OCI-LY7 (cell line): ENCODE measurements around the gene DNM3. TPM values are rescaled to one million over a fixed set of nuclear protein-coding genes. Genes with fewer than 3 reads are reported as not detected.

Experiments
- BruUV-seq: library from RNA; stranded (reverse); fragments of 400-500 nt; replicated peaks from 2 replicates; lab custom pipeline; 2021; lab: Mats Ljungman, UMichigan
- CTCF ChIA-PET: fragments of 300-600 bp; sonication (Branson Sonifier 250); formaldehyde crosslinking; loops from one replicate; lab custom pipeline; 2022; ENCODE audit warnings: antibody characterized with exemption; ENCODE audit not compliant: unreplicated experiment; lab: Charles Lee
- POLR2A ChIA-PET: fragments of 300-600 bp; sonication (Branson Sonifier 250); formaldehyde crosslinking; loops from one replicate; lab custom pipeline; 2022; ENCODE audit warnings: antibody characterized with exemption; lab: Charles Lee
- DNase-seq: peaks from one replicate; pipeline ENCODE4 v3.0.0-alpha.2; 2015; ENCODE audit warnings: low spot score
- H2AFZ ChIP-seq: fragments of 200-600 bp; sonication (generic), shearing (Covaris generic); 2 replicates; pipeline ENCODE4 v1.6.1; 2014; ENCODE audit warnings: mild to moderate bottlenecking, antibody characterized with exemption, low read length, moderate library complexity
- H3K27ac ChIP-seq: fragments of 200-600 bp; sonication (generic); 2 replicates; pipeline ENCODE4 v1.5.1; 2014; ENCODE audit warnings: mixed run types, low read depth, mild to moderate bottlenecking, moderate library complexity, low read length, inconsistent platforms; ENCODE audit not compliant: poor library complexity, severe bottlenecking
- H3K36me3 ChIP-seq: fragments of 200-600 bp; sonication (generic); 2 replicates; pipeline ENCODE4 v1.6.1; 2014; ENCODE audit warnings: mild to moderate bottlenecking, antibody characterized with exemption, low read length, moderate library complexity, mixed read lengths; ENCODE audit not compliant: insufficient read depth
- H3K4me1 ChIP-seq: fragments of 200-600 bp; sonication (generic); 2 replicates; pipeline ENCODE4 v1.5.1; 2014; ENCODE audit warnings: mild to moderate bottlenecking, low read length; ENCODE audit not compliant: insufficient read depth, poor library complexity, severe bottlenecking
- H3K4me2 ChIP-seq: fragments of 200-600 bp; sonication (generic); 2 replicates; pipeline ENCODE4 v1.6.1; 2014; ENCODE audit warnings: mild to moderate bottlenecking, low read length
- H3K4me3 ChIP-seq: fragments of 200-600 bp; sonication (generic); 2 replicates; pipeline ENCODE4 v1.5.1; 2014; ENCODE audit warnings: mild to moderate bottlenecking, low read depth, low read length; ENCODE audit not compliant: poor library complexity, severe bottlenecking
- H3K79me2 ChIP-seq: fragments of 200-600 bp; sonication (generic); 2 replicates; pipeline ENCODE4 v1.6.1; 2016; ENCODE audit warnings: low read depth, mild to moderate bottlenecking, low read length, moderate library complexity, mixed read lengths; ENCODE audit not compliant: insufficient read depth
- H3K9me2 ChIP-seq: fragments of 200-600 bp; sonication (generic); 2 replicates; pipeline ENCODE4 v1.6.1; 2016; ENCODE audit warnings: mild to moderate bottlenecking, low read length, mixed read lengths; ENCODE audit not compliant: insufficient read depth
- H3K9me3 ChIP-seq: fragments of 200-600 bp; sonication (generic); 2 replicates; pipeline ENCODE4 v1.6.1; 2014; ENCODE audit warnings: mild to moderate bottlenecking, mixed run types, low read length, mixed read lengths
- H4K20me1 ChIP-seq: fragments of 200-600 bp; sonication (generic); 2 replicates; pipeline ENCODE4 v1.6.1; 2014; ENCODE audit warnings: mild to moderate bottlenecking, antibody characterized with exemption, low read length, moderate library complexity, mixed read lengths; ENCODE audit not compliant: insufficient read depth
- CTCF ChIP-seq: fragments of 200-600 bp; sonication (generic); conservative IDR thresholded peaks from 2 replicates; pipeline ENCODE4 v1.5.1; 2014; ENCODE audit warnings: mild to moderate bottlenecking, antibody characterized with exemption, low read length, moderate library complexity, mixed read lengths
- EZH2phosphoT487 ChIP-seq: fragments of 200-600 bp; sonication (generic); IDR thresholded peaks from 2 replicates; pipeline ENCODE4 v1.6.1; 2018; ENCODE audit warnings: low read depth, borderline replicate concordance, mild to moderate bottlenecking, mixed run types, antibody characterized with exemption, low read length, moderate library complexity, mixed read lengths
- intact Hi-C: fragments of 100-400 bp; cut with micrococcal nuclease; formaldehyde crosslinking; loops from one replicate; pipeline ENCODE4 v1.10.0; 2022; ENCODE audit not compliant: unreplicated experiment
- total RNA-seq, 2 experiments: library from RNA; depleted of rRNA in 1 of 2; stranded (reverse); fragments of >200 nt in 1 of 2; shearing (Covaris generic) in 1 of 2; gene quantifications; 2 replicates each; pipeline ENCODE4 v1.2.3, GENCODE V29; 2014 to 2022

The DNM3 gene
- total RNA-seq, 2 experiments from 2014 or later = 0.47 to 0.61 TPM

DNA sequence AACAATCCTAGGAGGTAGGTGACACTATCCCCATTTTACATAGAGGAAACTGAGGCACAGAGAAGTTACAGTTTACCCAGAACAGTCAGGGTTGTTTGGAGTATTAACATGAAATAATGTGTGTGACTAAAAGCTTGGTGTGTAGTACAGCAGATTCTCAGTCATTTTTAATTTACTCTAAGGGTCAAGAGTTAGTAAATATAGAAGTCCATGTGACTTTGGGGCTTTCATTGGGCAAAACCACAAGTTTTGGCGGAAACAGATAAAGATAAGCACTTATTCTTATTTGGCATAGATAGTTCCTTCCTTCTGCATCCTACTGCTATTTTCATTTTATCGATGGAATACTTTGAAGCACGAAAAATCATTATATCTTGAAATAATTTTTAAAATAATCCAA lies 128.5 kb downstream of the DNM3 start:
- Histone ChIP-seq H3K9me2 (no peaks in the 10 kb centered on the region), H2AFZ (no peak overlapping the region), H4K20me1 (no peaks in the 10 kb centered on the region), H3K79me2 (no peaks in the 10 kb centered on the region), H3K36me3 (no peaks in the 10 kb centered on the region), H3K4me1 (no peaks in the 10 kb centered on the region), H3K4me3 (no peak overlapping the region), H3K27ac (no peak overlapping the region), H3K4me2 (no peak overlapping the region), H3K9me3 (no peaks in the 10 kb centered on the region)
- BruUV-seq = no TSS peak
- ChIA-PET POLR2A (interaction anchor here (0.6 kb wide), 1 partner anchor 22 kb away, joined by 4 read pairs; no protein-coding TSS in a partner anchor), CTCF (interaction anchor here (0.6 kb wide), 1 partner anchor 73 kb away, joined by 3 read pairs; no protein-coding TSS in a partner anchor)
- intact Hi-C loops = no loop called here
- TF ChIP-seq CTCF (no peak), EZH2phosphoT487 (no peak)
- no peak for DNase-seq

DNA sequence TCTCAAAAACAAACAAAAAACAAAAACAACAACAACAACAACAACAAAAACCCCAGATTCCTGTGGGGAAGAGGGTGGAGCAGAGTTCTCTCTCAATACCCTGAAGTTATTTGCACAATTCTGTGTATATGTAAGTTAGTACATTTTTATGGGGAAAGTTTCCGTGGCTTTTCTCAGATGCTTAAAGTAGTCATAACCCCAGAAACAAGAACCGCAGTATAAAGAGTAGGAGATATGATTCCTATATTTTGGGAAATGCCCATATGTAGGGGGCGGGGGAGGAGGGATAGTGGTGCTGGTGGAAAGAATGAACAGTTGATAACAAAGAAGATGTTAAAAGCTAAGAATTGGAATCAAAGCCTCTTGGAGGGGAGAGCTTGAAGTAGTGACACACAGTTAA lies 131.5 kb downstream of the DNM3 start:
- Histone ChIP-seq H3K4me3 (no peak overlapping the region), H3K4me1 (no peaks in the 10 kb centered on the region), H3K27ac (no peak overlapping the region), H3K36me3 (no peaks in the 10 kb centered on the region), H2AFZ (no peak overlapping the region), H3K9me3 (no peaks in the 10 kb centered on the region), H3K79me2 (no peaks in the 10 kb centered on the region), H3K9me2 (no peaks in the 10 kb centered on the region), H3K4me2 (no peak overlapping the region), H4K20me1 (no peaks in the 10 kb centered on the region)
- no TSS peak for BruUV-seq
- no peak for DNase-seq
- intact Hi-C loops = no loop called here
- TF ChIP-seq CTCF (no peak), EZH2phosphoT487 (no peak)
- CTCF ChIA-PET = no interaction called here
- POLR2A ChIA-PET = no interaction called here

- intact Hi-C loops = no loop called here
- no peak overlapping the region for H2AFZ ChIP-seq
- ChIA-PET POLR2A (no interaction called here), CTCF (no interaction called here)
- no TSS peak for BruUV-seq
- H3K79me2 ChIP-seq = no peaks in the 10 kb centered on the region
- no peaks in the 10 kb centered on the region for H4K20me1 ChIP-seq
- H3K27ac ChIP-seq = no peak overlapping the region
- H3K4me3 ChIP-seq = no peak overlapping the region
- H3K4me2 ChIP-seq = no peak overlapping the region
- no peak for TF ChIP-seq EZH2phosphoT487
- no peak for TF ChIP-seq CTCF
- no peak for DNase-seq
- H3K9me3 ChIP-seq = no peaks in the 10 kb centered on the region
- no peaks in the 10 kb centered on the region for H3K4me1 ChIP-seq
- H3K9me2 ChIP-seq = no peaks in the 10 kb centered on the region
- no peaks in the 10 kb centered on the region for H3K36me3 ChIP-seq
These were observed 132.1 kb downstream of the DNM3 start for GRCh38 chr1:171973421-171973820.
